GM10248 (cell line): Measurements from ENCODE around the gene LTN1.
"Not testable (repeated sequence)": the region's sequence is repeated elsewhere in the genome, so short reads cannot be mapped to it uniquely, and the experiment has no call there.

Experiments used
- CTCF ChIA-PET: fragments of 300-600 bp; sonication (Branson Sonifier 250); formaldehyde crosslinking; extraction: SDS; loops from one replicate; lab custom pipeline; 2021; ENCODE audit warnings: antibody characterized with exemption; lab: Yijun Ruan, JAX
- POLR2A ChIA-PET: fragments of 350-650 bp; sonication (Branson Sonifier 250); formaldehyde crosslinking; extraction: SDS; loops from one replicate; lab custom pipeline; 2020; ENCODE audit warnings: antibody characterized with exemption; lab: Yijun Ruan, JAX
- DNase-seq: peaks from one replicate; pipeline ENCODE4 v3.0.0; 2012; ENCODE audit errors: extremely low spot score
- CTCF ChIP-seq: IDR thresholded peaks from 2 replicates; pipeline ENCODE4 v1.5.1; 2012; ENCODE audit warnings: mild to moderate bottlenecking, low read depth; ENCODE audit errors: extremely low read depth, missing control alignments, control extremely low read depth

LTN1 gene

GRCh38 chr21:28936036-28936435 lies 56.6 kb downstream of the LTN1 start:
- DNase-seq, result no peak
- ChIA-PET CTCF (interaction anchor here (0.7 to 2.4 kb wide), 3 partner anchors 9 to 191 kb away, joined by 3 to 13 read pairs (median 4); no protein-coding TSS in a partner anchor), POLR2A (no interaction called here)
- TF ChIP-seq CTCF, result no peak

- POLR2A ChIA-PET, result no interaction called here
- CTCF ChIA-PET, result interaction anchor here (0.6 to 2.6 kb wide), 4 partner anchors 10 to 23 kb away, joined by 3 to 7 read pairs (median 4); no protein-coding TSS in a partner anchor
- DNase-seq, result no peak
- TF ChIP-seq CTCF, result no peak
Observed at GRCh38 chr21:28932717-28933116, 60.0 kb downstream of the LTN1 start.

- CTCF ChIA-PET, result interaction anchor here (0.9 to 2.6 kb wide), 4 partner anchors 9 to 186 kb away, joined by 3 to 7 read pairs (median 4); no protein-coding TSS in a partner anchor
- DNase-seq, POLR2A ChIA-PET: not testable (repeated sequence)
Observed at GRCh38 chr21:28931708-28932372, 60.8 kb downstream of the LTN1 start.

- ChIA-PET CTCF (interaction anchor here (1.1 to 1.3 kb wide), 2 partner anchors 13 to 183 kb away, joined by 3 to 5 read pairs; no protein-coding TSS in a partner anchor), POLR2A (no interaction called here)
- no peak for TF ChIP-seq CTCF
- no peak for DNase-seq
Observed at GRCh38 chr21:28928578-28929420, 63.9 kb downstream of the LTN1 start.

GRCh38 chr21:28927130-28927529 lies 65.5 kb downstream of the LTN1 start:
- DNase-seq, result no peak
- POLR2A ChIA-PET, result no interaction called here
- CTCF ChIA-PET, result interaction anchor here (1.8 to 2.1 kb wide), 2 partner anchors 12 to 13 kb away, joined by 4 to 6 read pairs; no protein-coding TSS in a partner anchor
- TF ChIP-seq CTCF, result no peak

- CTCF ChIA-PET, result interaction anchor here (1.2 to 1.9 kb wide), 2 partner anchors 8 to 18 kb away, joined by 3 to 7 read pairs; no protein-coding TSS in a partner anchor
- POLR2A ChIA-PET, result no interaction called here
Observed at GRCh38 chr21:28923439-28923975, 69.2 kb downstream of the LTN1 start.

More at GRCh38 chr21:28923439-28923975, 69.2 kb downstream of the LTN1 start:
- no peak for DNase-seq
- no peak for TF ChIP-seq CTCF
